ENCODE results near the gene TMEM59L. TPM values are rescaled to one million over a fixed set of nuclear protein-coding genes. Genes with fewer than 3 reads are reported as not detected.

TMEM59L gene
- total and polyA plus RNA-seq, 8 donors, result 0.56 to 8.9 (median 1.2) TPM

DNA sequence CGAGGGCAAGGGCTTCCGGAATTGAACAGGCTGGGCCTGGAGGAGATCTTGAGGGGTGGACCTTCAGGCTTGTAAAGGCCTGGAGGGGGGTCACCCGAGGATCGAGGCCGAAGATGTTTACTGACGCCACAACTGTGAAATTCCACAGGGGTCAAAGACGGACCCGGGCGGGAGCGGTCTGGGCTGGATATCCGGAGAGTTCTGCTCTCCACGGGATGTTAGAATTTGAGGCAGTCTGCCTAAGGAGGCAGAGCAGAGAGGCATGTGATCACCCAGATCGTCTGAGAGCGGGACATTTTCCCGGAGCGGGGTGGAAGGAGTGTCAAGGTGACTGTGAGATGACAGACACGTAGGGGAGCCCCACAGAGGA is 37.3 kb downstream of the TMEM59L start:
- no peak for DNase-seq
- ATAC-seq, result peak in 3 of 4 donors; percentile 34 to 51 (median 43)
- H3K27ac ChIP-seq, result peak overlapping the region in 2 of 4 donors; percentile 8 to 23
- intact Hi-C loops (cut with DNase I), result no loop called here
- H3K4me3 ChIP-seq, result no peak overlapping the region
- FAIRE-seq, result no peak
- TF ChIP-seq, protein P1, sequence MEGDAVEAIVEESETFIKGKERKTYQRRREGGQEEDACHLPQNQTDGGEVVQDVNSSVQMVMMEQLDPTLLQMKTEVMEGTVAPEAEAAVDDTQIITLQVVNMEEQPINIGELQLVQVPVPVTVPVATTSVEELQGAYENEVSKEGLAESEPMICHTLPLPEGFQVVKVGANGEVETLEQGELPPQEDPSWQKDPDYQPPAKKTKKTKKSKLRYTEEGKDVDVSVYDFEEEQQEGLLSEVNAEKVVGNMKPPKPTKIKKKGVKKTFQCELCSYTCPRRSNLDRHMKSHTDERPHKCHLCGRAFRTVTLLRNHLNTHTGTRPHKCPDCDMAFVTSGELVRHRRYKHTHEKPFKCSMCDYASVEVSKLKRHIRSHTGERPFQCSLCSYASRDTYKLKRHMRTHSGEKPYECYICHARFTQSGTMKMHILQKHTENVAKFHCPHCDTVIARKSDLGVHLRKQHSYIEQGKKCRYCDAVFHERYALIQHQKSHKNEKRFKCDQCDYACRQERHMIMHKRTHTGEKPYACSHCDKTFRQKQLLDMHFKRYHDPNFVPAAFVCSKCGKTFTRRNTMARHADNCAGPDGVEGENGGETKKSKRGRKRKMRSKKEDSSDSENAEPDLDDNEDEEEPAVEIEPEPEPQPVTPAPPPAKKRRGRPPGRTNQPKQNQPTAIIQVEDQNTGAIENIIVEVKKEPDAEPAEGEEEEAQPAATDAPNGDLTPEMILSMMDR (IDR thresholded peaks at IDR 0.05), result no peak
- 72 to 77% methylated on average over 17 of the region's 17 CpGs for WGBS, 2 donors
- no peaks in the 10 kb centered on the region for H3K27me3 ChIP-seq
- H3K4me1 ChIP-seq, result no peaks in the 10 kb centered on the region
- no peaks in the 10 kb centered on the region for H3K36me3 ChIP-seq
- H3K9me3 ChIP-seq, result no peaks in the 10 kb centered on the region

GRCh38 chr19:18650468-18651041 is 37.9 kb downstream of the TMEM59L start:
- Histone ChIP-seq H3K36me3 (no peaks in the 10 kb centered on the region), H3K4me3 (no peak overlapping the region), H3K4me1 (no peaks in the 10 kb centered on the region), H3K27me3 (no peaks in the 10 kb centered on the region), H3K27ac (peak overlapping the region in 2 of 4 donors; percentile 8 to 23), H3K9me3 (no peaks in the 10 kb centered on the region)
- ATAC-seq (peak; percentile 18 to 44 (median 36)), FAIRE-seq (no peak), DNase-seq (peak in 2 of 6 donors; percentile 49 to 51)
- intact Hi-C loops (cut with DNase I), result no loop called here
- TF ChIP-seq, protein P1 (IDR thresholded peaks at IDR 0.05), result no peak
- WGBS, 2 donors, result 82 to 83% methylated on average over 34 of the region's 34 CpGs

DNA sequence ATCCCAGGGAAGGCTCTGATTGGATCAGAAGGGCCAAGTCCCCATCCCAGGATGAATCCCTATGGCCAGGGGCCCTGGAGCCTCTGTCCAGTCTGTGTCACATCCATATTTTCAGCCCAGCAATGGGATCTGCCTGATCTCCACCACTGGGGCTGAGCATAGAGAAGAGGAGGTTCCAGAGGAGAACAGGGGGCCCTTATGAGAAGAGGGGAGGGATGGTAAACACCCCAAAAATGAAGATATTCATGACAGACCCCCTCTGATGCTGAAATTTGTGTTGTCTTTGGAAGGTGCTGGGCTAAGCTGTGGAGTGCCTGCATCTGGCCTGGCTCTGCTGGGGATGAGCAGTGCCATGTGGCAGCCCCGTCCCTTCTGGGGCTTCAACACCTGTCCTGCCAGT is 38.6 kb downstream of the TMEM59L start:
- TF ChIP-seq, protein P1 (IDR thresholded peaks at IDR 0.05), result no peak
- FAIRE-seq (no peak), ATAC-seq (no peak), DNase-seq (no peak)
- Histone ChIP-seq H3K27ac (no peak overlapping the region), H3K4me3 (no peak overlapping the region), H3K27me3 (no peaks in the 10 kb centered on the region), H3K9me3 (no peaks in the 10 kb centered on the region), H3K4me1 (no peaks in the 10 kb centered on the region), H3K36me3 (no peaks in the 10 kb centered on the region)
- 92 to 100% methylated on average over 1 of the region's 1 CpG for WGBS, 2 donors
- intact Hi-C loops (cut with DNase I), result no loop called here

GRCh38 chr19:18651733-18652132 is 39.1 kb downstream of the TMEM59L start:
- H3K27ac ChIP-seq, result no peak overlapping the region
- WGBS, 2 donors, result 85 to 87% methylated on average over 6 of the region's 6 CpGs
- H3K4me1 ChIP-seq, result no peaks in the 10 kb centered on the region

GRCh38 chr19:18653853-18654252 is 41.2 kb downstream of the TMEM59L start:
- WGBS, 2 donors, result 95 to 100% methylated on average over 1 of the region's 1 CpG
- no peak overlapping the region for H3K4me3 ChIP-seq
- ATAC-seq, result no peak
- no peaks in the 10 kb centered on the region for H3K4me1 ChIP-seq
- no peak overlapping the region for H3K27ac ChIP-seq
- FAIRE-seq, result no peak
- TF ChIP-seq, protein P1 (IDR thresholded peaks at IDR 0.05), result no peak
- H3K9me3 ChIP-seq, result no peaks in the 10 kb centered on the region
- DNase-seq, result no peak
- no peaks in the 10 kb centered on the region for H3K36me3 ChIP-seq
- intact Hi-C loops (cut with DNase I), result no loop called here
- H3K27me3 ChIP-seq, result no peaks in the 10 kb centered on the region

More at GRCh38 chr19:18651733-18652132, 39.1 kb downstream of the TMEM59L start:
- Histone ChIP-seq H3K27me3 (no peaks in the 10 kb centered on the region), H3K4me3 (no peak overlapping the region), H3K36me3 (no peaks in the 10 kb centered on the region), H3K9me3 (no peaks in the 10 kb centered on the region)
- no peak for ATAC-seq
- intact Hi-C loops (cut with DNase I), result no loop called here
- TF ChIP-seq, protein P1 (IDR thresholded peaks at IDR 0.05), result no peak
- DNase-seq, result no peak
- FAIRE-seq, result no peak

Data from pancreas (tissue), 10 donors.